SHP77 treated with DMSO at 0.1 percent for 48 hours (cell line): ENCODE results near the gene RAPGEF4.
"Not testable (repeated sequence)": the region's sequence is repeated elsewhere in the genome, so short reads cannot be mapped to it uniquely, and the experiment has no call there.

Source experiments
- DNase-seq: peaks from one replicate; lab custom pipeline; 2025; lab: John Stamatoyannopoulos, UW

RAPGEF4 gene

DNA sequence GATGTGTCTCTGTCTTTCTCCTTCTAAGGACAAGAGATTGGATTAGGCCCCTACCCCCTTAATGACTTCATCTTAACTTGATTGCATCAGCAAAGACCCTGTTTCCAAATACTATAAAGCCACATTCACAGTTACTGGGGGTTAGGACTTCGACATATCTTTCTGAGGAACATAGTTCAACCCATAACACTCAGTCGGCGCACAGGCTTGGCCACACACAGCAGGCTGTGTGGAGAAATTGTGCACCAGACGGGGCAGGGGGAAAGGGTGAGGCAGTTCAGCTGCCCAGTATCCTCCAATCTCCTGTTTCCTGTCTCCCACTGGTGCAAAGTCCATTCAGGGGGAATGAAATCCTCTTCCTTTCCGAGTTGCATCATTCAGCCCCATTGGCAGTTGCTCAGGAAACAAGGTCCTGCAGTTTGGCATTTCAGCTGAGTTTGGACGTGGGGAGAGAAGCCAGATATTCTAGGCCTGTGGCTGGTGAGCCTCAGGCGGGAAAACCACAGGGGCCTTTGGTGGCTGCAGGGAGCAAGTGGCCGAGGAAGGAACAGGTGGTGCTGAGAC, 9.4 kb upstream of the RAPGEF4 start:
- DNase-seq = no peak

DNA sequence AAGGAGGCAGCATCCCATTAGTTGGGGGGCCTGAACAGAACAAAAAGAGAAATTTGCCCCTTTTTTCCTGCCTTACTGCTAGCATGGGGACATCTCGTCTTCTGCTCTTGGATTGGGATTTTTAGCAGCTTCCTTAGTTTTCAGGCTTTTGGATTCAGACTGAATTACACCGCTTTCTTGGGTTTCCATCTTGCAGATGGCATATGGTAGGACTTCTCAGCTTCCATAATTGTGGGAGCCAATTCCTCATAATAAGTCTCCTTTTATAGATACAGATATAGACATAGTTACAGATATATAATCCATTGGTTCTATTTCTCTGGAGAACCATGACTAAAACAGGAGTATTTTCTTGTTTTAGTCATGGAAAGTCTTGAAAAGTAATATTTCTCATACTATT, 5.2 kb upstream of the RAPGEF4 start:
- DNase-seq = no peak

DNA sequence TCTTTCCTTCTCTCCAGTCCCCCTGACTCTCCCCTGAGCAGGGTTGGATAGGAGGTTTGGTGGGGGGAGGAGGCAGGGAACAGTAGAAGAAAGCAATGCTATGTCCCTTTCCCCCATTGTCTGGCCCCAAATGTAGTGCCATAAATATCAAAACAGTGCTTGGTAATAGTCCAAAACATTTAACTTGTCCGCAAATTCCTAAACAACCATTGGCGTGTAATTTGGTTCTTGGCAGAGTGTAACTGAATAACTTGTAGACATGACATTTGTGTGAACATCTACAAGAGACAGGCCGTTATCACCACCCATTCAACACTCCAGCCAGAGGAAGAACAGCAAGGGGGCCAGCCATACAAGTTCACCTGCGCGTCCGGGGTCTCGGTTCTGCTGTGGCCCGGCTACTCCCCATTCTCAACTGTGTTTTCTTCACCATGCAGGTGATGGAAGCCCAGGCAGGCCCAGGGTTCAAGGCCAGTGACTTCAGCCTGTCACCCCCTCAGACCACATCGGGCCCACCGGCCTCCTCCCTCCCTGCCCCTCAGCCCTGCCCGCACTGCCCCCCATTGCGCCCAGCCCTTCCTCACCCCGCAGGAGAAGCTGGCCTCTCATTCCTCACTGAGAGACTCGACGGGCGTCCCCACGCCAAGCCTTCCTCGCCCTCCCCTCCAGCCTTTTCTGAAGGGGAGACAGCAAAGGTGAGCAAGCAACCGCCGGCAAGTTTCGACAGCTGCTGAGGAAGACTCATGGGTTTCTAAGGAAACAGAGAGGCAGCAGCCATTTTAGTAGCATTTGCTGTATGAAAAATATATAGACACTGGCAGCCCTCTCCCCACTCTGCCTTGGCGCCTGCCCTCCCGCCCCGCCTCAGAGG, 699 bp upstream of the RAPGEF4 start:
- DNase-seq = no peak

- no peak for DNase-seq
These were observed 954 bp downstream of the RAPGEF4 start for GRCh38 chr2:172736424-172737174.

DNA sequence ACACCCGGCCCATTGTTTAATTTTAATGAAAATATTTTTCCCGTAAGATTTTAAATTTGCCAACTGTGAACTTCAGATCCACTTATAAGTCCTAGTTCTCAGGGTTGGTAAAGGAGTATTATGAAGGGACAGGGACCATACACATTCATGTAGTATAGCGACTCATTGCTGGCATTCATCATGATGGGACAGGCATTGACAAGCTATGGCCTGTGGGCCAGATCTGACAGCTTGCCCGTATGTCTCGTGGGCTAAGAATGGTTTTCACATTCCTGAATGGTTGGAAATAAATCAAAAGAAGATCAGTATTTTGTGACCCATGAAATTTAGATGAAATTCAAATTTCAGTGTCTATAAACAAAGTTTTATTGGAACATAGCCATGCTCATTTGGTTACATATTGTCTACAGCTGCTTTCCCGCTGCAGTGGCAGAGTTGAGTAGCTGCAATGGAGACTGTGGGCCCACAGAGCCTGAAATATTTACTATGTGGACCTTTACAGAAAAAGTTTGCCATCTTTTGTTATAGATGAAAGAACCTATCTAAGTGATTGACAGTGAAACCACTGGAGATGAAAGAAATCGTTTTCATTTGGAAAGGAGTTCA, 4.1 kb downstream of the RAPGEF4 start:
- DNase-seq = no peak

DNA sequence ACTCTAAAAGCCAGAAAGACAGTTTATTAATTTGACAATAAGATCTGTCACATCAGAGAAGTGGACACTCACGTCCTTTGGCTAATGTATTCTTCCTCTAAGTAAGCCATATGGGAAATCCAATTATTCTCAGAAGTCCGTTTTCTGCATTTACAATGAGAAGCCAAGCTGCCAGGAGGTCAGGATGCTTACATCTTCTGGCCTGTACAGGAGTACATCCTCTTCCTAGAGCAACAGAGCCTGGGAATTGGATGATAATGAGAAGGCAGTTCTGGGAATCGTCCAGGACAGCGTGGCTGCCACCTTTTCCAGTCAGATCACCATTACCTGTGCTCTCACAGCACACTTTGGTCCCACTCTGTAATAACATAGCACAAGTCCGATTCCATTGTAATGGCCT, 5.2 kb downstream of the RAPGEF4 start:
- DNase-seq = no peak

DNA sequence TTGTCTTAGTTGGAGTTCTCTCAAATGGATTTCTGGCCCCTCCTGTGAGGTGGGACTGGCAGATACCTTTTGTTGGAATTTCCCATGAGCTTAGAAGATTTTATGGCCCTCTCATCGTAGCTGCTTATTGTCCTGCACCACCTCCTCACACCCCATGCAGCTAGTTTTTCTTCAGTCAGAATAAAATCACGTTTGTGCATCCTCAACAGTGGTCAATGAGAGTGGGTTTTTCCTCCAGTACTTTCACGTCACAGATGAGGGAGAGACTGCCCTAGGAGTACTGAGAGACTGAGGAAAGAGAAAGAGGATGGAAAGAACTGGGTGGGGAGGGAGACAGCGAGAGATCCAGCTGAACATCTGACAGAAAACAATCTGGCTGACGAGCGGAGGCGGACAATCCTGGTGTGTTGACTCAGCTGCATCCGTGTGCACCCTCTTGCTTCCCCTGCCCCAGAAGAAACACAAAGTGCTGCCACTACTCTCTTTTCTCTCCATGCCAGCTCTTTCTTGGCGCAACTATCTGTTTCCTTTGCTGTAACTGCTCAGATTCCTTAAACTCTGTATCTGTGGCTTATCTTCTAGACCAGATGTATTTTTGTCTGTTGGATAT, 7.4 kb downstream of the RAPGEF4 start:
- peak; percentile 60 for DNase-seq

DNA sequence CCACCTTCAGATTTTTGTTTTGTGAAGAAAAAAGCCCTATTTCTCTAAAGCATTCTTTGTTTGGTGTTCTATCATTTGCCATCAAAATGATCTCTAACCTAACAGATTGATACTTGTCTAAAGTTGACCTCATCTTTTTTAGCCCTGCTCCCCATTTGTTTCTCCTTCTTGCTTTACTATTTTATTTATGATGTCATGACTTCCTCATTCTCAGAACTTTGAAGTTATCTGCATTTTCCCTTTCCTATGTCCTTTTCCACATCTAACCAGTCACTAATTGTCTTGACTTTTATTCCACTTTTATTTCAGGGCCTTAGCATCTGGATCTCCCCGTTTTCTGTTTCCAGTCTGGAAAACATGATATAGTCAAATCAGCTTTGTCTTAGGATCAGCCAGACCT, 8.3 kb downstream of the RAPGEF4 start:
- DNase-seq = no peak

DNA sequence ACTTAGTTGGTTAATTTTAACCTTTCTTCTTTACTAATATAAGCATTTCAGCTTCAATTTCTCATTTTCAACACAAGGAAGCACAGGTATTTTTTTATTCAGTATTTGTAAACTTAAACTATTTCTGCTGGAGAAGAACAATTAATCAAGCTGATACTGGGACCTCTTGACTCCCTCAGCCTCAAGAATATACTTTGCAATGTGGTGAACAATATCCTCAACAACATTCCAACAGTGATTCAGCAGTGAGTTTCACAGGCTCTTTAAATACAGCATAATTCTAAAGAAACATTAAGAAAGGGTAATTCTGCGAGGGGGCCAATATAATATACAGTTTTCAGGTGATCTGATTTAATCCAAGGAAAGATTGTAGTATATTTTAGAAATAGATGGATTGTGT, 10.0 kb downstream of the RAPGEF4 start:
- no peak for DNase-seq

GRCh38 chr2:172748543-172748942, 12.9 kb downstream of the RAPGEF4 start:
- DNase-seq = not testable (repeated sequence)

- no peak for DNase-seq
These were observed 13.7 kb downstream of the RAPGEF4 start for GRCh38 chr2:172749388-172749787.

- no peak for DNase-seq
These were observed 15.9 kb downstream of the RAPGEF4 start for GRCh38 chr2:172751564-172751963.

GRCh38 chr2:172753610-172754009, 18.0 kb downstream of the RAPGEF4 start:
- no peak for DNase-seq

DNA sequence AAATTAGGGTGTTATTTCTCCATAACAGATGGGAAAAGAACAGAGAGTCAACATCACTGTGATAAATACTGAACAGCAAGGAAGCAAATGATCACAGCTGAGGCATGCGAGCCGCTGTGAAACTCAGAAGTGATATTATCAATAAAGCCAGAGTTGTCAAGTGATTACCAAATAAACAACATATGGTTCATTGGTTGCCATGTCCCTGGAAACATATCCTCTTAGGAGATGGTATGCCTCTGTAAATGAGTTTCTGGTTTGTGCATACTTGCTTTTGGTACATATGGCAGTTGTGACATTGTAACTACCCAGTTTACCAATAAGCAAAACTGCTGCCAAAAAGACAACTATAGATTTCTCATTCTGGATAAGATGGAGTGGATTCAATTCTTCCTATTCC, 23.8 kb downstream of the RAPGEF4 start:
- no peak for DNase-seq

DNA sequence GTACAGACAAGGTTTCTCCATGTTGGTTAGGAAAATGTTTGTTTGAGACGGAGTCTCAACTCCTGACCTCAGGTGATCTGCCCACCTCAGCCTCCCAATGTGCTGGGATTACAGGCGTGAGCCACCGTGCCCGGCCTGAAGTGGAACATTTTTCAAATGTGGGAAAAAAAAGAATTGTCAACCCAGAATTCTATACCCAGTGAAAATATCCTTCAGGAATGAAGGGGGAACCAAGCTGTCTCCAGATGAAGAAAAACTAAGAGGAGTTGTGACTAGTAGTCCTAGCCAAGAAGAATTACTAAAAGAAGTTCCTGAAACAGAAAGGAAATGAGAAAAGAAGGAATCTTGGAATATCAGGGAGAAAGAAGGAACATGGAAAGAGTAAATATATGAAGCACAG, 25.7 kb downstream of the RAPGEF4 start:
- no peak for DNase-seq

DNA sequence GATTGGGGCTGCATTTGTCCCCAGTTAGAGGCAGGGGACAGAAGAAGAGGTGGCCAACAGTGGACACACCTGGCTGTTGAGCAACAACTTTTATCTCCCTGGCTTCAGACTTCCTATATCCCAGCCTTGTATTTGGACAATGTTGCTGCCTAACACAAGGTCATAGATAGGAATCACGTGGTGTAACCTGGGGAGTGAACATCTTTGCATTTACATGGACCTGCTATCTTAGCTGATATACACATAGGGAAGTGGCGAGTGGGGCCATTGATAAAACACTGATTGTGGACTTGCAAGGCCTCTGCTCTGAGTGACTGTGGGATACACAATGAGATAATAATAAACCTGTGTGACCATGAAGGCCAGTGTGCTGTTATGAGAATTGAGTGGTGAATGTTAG, 26.9 kb downstream of the RAPGEF4 start:
- DNase-seq = no peak

GRCh38 chr2:172763079-172763478, 27.4 kb downstream of the RAPGEF4 start:
- DNase-seq = no peak

DNA sequence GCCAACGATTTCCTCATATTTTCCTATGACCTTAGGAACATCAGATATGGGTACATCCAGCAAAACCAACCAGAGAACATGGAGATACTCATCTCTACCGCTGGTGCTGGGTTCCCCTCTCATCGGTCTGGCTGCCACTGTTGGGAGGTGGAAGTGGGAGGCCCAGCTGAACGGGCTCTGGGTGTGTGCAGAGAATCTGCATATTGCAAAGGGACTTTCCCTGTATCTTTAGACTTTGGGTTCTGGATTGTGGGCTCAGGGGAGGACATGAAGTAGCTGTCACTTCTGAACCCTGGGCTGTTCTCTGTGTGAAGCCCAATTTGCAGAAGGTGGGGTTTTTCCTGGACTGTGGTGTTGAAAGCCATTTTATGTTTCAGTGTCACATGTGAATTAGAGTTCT, 30.0 kb downstream of the RAPGEF4 start:
- no peak for DNase-seq

DNA sequence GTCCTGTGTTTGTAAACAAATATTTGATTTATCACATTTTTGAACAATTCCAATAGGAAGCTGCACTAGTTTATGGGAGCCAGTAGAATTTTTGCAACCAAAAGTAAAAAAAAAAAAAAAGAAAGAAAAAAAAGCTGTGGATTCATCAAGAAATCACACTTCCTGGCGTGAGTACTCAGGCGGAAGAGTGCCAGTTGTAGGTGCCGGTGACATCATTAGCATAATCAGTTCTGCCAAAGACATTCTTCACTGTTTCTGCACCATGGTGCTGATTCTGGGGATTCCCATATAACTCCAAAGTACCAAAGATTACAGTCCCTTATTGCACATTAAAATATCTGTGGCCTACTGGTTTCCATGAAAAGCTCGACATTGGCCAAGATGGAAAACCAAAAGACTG, 32.8 kb downstream of the RAPGEF4 start:
- DNase-seq = no peak

GRCh38 chr2:172769879-172770278, 34.2 kb downstream of the RAPGEF4 start:
- DNase-seq = no peak

GRCh38 chr2:172770887-172771286, 35.2 kb downstream of the RAPGEF4 start:
- no peak for DNase-seq

- DNase-seq = no peak
These were observed 37.0 kb downstream of the RAPGEF4 start for GRCh38 chr2:172772633-172773032.
